ENCODE measurements around the gene CTSA. TPM values are rescaled to one million over a fixed set of nuclear protein-coding genes. Genes with fewer than 3 reads are reported as not detected.
"Not testable (repeated sequence)": the region's sequence is repeated elsewhere in the genome, so short reads cannot be mapped to it uniquely, and the experiment has no call there.

CTSA gene
- polyA plus RNA-seq, 1 donor = 63.9 TPM

DNA sequence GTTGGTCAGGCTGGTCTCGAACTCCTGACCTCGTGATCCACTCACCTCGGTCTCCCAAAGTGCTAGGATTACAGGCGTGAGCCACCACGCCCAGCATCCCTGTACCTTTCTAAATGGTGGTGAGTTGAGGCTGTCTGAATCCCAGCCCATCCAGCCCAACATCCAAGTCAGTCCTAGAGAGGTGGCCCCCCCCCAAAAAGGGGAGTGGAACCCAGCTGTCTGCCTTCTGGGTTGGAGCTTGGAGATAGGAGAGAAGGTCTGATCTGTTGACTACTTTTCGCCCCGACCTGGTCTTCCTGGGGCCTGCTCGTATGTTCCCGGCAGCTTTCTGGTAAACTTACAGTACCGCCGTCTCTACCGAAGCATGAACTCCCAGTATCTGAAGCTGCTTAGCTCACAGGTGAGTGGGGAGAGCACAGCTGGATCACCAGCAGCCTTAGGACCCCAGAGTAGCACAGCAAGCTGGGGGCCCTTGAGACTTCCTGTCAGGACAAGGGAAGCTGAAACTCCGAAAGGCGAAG lies 5.6 kb downstream of the CTSA start:
- DNase-seq (ENCODE audit: low read depth) = no peak

- DNase-seq (ENCODE audit: low read depth) = no peak
These were observed 6.2 kb downstream of the CTSA start for GRCh38 chr20:45897289-45897688.

- DNase-seq (ENCODE audit: low read depth) = no peak
These were observed 6.6 kb downstream of the CTSA start for GRCh38 chr20:45897692-45898091.

DNA sequence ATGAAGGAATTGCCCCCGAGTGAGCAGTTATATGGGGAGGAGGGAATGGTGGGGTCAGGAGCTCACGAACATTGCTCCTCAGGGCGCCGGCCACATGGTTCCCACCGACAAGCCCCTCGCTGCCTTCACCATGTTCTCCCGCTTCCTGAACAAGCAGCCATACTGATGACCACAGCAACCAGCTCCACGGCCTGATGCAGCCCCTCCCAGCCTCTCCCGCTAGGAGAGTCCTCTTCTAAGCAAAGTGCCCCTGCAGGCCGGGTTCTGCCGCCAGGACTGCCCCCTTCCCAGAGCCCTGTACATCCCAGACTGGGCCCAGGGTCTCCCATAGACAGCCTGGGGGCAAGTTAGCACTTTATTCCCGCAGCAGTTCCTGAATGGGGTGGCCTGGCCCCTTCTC lies 7.2 kb downstream of the CTSA start:
- DNase-seq (ENCODE audit: low read depth) = no peak

DNA sequence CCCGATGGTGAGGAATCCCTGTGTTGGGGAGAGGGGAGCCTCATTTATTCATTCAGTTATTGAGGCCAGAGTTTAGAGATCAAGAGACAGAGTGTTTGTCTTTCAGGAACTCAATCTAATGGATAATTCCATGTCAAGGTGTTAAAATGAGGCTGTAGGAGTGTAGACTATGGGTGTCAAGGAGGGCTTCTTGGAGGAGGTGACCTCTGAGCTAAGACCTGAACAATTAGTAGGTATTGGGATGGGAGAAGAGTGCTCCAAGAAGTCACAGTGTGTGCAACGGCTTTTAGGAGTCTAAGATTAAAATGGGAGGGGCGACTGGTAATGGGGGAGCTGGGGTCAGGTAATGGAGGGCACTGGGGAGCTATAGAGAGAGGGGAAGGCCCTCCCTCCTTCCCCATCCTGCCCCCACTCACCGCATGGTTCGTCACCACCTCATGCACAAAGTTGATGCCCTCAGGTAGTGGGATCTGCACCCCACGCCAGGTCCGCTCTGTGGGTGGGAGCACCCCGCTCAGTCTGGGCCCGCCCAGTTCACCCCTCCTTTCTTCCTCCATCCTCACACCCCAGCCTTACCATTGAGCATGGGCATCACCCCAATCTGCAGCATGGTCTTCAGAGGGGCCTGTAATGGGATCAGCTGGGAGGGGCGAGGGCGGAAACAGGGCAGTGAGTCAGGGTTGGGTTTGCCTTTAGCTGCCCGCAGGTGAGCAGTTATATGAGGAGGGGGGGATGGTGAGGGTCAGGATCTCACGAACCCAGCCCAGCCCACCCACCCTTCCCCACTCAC lies 8.1 kb downstream of the CTSA start:
- no peak for DNase-seq (ENCODE audit: low read depth)

GRCh38 chr20:45901332-45901731 lies 10.2 kb downstream of the CTSA start:
- DNase-seq (ENCODE audit: low read depth) = not testable (repeated sequence)

- DNase-seq (ENCODE audit: low read depth) = no peak
These were observed 11.1 kb downstream of the CTSA start for GRCh38 chr20:45902199-45902701.

GRCh38 chr20:45904583-45905504 lies 13.7 kb downstream of the CTSA start:
- no peak for DNase-seq (ENCODE audit: low read depth)

DNA sequence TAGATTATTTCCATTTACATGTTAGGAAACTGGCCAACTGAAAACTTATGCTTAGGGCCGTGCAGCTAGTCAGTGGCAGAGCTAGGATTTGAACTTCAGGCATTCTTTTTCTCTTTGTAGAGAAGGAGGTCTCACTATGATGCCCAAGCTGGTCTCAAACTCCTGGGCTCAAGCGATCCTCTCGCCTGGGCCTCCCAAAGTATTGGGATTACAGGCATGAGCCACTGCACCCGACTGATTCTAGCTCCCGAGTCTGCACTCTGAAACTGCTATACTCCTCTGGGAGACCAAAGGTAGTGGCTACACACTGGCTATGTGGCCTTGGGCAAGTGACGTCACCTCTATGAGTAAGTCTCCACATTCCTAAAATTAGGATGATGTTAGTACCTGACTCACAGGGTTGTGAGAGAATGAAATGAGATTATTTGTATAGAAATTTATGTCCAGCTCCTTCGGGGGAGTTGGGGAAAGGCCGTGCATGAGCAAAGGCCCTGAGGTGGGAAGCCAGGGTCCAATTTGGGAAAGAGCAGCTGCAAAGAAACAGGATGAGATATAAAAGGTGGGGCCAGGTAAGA lies 14.5 kb downstream of the CTSA start:
- no peak for DNase-seq (ENCODE audit: low read depth)

DNA sequence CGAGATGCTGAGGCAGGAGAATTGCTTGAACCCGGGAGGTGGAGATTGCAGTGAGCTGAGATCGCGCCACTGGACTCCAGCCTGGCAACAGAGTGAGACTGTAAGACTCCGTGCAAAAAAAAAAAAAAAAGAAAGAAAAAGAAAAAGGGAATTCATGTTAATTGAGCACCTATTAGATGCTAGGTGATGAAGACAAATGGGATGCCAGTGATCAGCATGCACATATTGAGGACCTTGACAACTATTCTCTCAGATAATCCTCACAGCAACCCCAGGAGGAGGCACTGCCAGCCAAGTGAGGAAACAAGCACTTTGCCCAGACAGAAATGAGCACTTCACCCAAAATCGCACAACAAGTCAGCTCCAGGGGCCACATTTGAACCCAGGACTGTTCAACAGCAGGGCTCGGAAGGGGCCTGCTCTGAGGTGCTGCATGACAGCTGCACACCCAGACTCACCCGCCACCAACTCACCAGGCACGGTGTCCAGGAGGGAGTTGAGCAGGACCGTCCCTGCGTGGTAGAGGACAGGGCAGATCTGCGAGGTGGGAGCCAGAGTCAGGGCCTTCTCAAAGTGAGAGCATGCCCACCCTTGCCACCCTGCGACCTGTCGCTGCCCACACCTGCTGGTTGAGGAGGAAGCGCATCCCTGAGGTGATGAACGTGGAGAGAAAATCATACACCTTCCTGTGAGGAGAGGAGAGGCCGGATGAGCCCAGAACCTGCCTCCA lies 16.2 kb downstream of the CTSA start:
- DNase-seq (ENCODE audit: low read depth) = no peak

- DNase-seq (ENCODE audit: low read depth) = no peak
These were observed 16.9 kb downstream of the CTSA start for GRCh38 chr20:45908084-45908483.

- no peak for DNase-seq (ENCODE audit: low read depth)
These were observed 18.2 kb downstream of the CTSA start for GRCh38 chr20:45909336-45909808.

DNA sequence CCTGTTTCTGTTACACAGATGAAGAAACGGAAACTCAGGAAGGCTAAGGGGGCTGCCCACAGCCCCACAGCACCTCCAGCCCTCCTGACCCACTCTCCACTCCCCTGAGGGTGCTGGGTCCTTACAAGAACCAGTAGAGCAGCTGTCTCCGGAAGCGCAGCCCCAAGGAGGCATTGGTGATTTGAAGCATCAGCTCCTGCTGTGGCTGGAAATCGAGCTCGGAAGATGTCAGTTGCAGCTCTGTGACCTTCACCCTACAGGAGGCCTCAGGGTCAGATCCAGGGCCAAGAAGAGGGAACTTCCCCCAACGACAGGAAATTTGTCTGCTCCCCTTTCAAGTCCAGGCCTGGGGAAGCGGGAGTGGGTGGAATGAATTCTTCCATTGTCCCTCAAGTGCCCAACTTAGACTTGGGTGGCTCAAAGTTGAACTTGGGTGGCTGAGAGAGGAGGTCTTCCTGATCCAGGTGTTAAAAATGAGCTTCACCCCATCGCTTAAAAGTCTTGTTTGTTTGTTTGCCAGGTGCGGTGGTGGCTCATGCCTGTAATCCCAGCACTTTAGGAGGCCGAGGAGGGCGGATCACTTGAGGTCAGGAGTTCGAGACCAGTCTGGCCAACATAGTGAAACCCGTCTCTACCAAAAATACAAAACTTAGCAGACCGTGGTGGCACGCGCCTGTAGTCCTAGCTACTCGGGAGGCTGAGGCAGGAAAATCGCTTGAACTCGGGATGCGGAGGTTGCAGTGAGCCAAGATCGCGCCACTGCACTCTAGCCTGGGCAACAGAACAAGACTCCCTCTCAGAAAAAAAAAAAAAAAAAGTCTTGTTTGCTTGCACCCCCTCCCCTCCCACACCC lies 18.9 kb downstream of the CTSA start:
- no peak for DNase-seq (ENCODE audit: low read depth)

DNA sequence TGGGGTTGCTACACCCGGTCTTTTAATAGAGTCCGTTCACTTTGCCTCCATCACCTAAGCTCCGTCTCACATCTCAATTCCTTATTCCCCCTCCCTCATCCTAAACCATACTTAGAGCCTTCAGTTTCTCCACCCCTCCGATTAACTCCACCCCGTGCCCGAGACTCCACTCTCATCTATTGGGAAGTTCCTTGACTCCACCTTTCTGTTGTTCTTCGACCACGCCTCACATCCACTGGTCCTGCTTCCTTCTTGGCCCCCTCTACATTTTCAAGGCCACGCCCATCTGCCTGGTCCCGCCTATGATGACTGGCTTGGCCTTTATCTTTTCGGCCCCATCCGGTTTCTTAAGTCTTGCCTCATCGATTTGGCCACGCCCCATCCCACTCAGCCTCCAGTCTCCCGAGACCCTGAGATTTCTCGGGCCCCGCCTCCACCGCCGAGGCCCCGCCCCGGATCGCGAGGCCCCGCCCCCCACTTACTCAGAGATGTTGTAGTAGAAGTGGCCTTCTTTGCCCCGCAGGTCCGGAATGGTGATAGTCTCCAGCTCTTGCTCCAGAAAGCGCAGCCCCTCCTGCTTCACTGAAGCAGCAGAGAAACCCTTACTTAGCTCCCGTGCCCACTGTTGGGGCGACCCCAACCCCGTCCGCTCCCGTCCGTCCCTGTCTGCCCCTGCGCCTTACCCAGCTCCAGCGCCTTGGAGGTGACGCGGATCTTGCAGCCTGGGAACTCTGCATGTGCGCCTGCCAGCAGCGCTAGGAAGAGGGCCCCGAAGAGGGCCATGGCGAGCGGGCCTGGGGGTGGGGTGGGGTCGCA lies 19.7 kb downstream of the CTSA start:
- peak; percentile 84 for DNase-seq (ENCODE audit: low read depth)

DNA sequence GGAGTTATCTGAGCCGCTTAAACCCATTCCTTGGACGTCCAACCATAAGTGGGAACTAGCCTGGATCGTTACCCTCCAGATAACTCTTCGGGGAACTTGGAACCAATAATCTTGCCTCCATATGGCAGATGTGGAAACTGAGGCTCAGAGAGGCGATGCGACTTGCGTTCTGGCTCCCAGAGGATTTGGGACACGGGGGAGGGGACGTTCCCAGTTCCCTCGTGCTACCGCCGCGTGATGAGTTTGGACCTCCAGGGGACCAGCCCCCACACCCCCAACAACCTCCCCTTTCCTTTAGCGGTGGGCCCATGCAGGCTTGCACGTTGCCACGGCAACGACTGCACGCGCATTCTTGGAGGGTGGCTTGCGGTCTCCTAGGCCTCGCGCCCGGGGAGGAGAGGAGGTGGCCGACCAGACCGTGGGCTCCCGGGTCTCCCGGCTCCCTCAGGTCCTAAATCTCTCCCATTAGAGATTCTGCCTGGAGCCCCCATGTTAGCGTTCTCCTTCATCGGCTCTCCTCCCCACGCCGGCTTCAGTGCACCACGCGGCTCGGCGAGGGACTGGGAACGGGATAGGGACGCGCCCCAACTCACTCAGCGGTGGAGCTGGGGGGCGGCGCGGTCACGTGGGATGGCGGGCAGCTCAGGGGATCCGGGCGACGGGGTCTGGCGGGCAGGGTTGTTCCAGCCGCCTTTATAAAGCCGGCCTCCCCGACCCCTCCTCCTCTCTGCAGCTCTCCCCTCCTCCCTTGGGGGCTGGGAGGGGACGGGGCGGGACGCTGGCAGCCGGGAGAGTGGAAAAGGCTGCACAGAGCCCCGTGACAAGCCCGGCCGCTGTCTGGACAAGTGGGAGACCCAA lies 20.6 kb downstream of the CTSA start, which contains the start of gene PLTP:
PLTP (minus strand) TSS at position 670 of the 858 bp plus-strand sequence. CDS start 703 bp downstream, outside the sequence.
- no peak for DNase-seq (ENCODE audit: low read depth)

- no peak for DNase-seq (ENCODE audit: low read depth)
These were observed 21.2 kb downstream of the CTSA start for GRCh38 chr20:45912344-45912682.

- no peak for DNase-seq (ENCODE audit: low read depth)
These were observed 22.0 kb downstream of the CTSA start for GRCh38 chr20:45913116-45913515.

GRCh38 chr20:45917790-45918141 lies 26.6 kb downstream of the CTSA start:
- DNase-seq (ENCODE audit: low read depth) = no peak
